Inferior parietal cortex (tissue), 1 donor: Measurements from ENCODE around the gene MASTL.

Experiments used
- DNase-seq: peaks from one replicate; pipeline ENCODE4 v3.0.0-alpha.2; 2016; ENCODE audit errors: extremely low spot score

MASTL gene

GRCh38 chr10:27225642-27226257 lies 70.6 kb downstream of the MASTL start:
- DNase-seq = no peak

DNA sequence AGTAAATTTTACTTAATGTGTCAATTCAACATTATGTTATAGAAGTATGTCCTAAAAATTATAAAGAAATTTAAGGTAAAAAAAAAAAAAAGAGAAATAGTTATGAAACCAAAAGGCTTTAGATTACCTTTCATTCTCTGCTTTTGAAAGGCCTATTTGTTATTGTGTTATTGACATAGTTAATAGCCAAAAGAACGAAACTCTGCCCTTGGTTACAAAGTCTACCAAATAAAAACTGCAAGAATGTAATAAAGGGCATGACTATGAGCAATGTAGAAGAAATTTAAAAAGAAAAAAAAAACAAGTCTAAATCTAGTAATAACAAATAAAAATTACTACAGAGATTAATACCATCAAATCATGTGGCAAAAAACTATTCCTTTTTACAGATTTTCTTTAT lies 74.9 kb downstream of the MASTL start:
- no peak for DNase-seq

DNA sequence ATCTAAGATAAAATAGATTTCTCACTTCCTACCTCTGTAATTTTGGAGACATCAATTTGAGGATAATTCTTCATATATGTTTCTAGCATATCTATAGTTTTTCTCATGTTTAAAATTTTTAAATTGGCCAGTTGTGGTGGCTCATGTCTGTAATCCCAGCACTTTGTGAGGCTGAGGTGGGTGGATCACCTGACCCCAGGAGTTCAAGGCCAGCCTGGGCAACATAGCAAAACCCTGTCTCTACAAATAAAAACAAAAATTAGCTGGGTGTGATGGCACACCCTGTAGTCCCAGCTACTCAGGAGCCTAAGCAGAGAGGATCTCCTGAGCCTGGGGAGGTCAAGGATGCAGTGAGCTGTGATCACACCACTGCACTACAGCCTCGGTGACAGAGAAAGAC lies 80.6 kb downstream of the MASTL start:
- no peak for DNase-seq
